NCI-H1436 treated with DMSO at 0.1 percent for 48 hours (cell line): ENCODE results near the gene RPS6KA4.

Source experiments
- DNase-seq: peaks from one replicate; lab custom pipeline; 2025; lab: John Stamatoyannopoulos, UW

The RPS6KA4 gene

GRCh38 chr11:64419818-64420485 is 61.0 kb downstream of the RPS6KA4 start:
- peak; percentile 15 for DNase-seq
